ENCODE results near the gene SPAG16.

SPAG16 gene

DNA sequence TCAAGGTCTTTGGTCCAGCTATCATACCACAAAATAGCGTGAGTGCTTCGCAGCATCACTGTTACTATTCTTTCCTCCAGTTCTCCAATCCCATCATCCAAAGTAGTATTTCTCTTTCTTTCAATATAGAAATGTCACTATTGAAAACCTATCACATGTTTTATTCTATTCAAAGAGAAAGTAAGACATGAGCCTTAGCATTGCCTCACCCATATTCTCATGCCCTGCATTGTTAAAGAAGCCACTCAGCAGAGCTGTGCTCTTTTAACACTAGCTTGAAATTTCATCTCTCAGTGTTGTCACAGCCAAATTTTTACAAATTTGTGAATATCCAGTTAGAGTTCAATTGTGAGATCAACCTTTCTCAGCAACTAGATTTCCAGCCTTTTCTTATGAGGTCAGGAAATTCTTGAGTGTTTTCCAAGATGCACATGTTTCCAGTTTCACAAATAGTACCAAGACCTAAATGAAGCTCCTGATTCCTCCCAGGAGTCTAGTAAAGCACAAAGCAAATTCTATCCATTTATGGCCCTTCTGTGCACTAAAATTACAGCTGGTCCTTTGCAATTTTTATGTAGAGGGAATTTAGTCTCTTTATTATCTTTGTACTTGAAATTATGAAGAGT, 343.7 kb downstream of the SPAG16 start:
- H3K27ac ChIP-seq: peak overlapping the region; percentile 17 to 35
- H3K4me1 ChIP-seq: peaks cover 0 to 25% (median 8%) of the 10 kb centered on the region in 4 donors
- intact Hi-C loops (cut with DNase I; ENCODE audit: low total_unique reads): no loop called here
- no peaks in the 10 kb centered on the region for H3K36me3 ChIP-seq
- no peaks in the 10 kb centered on the region for H3K27me3 ChIP-seq
- H3K9me3 ChIP-seq: peaks cover 0 to 12% (median 0%) of the 10 kb centered on the region in 3 donors
- TF ChIP-seq, protein P1, sequence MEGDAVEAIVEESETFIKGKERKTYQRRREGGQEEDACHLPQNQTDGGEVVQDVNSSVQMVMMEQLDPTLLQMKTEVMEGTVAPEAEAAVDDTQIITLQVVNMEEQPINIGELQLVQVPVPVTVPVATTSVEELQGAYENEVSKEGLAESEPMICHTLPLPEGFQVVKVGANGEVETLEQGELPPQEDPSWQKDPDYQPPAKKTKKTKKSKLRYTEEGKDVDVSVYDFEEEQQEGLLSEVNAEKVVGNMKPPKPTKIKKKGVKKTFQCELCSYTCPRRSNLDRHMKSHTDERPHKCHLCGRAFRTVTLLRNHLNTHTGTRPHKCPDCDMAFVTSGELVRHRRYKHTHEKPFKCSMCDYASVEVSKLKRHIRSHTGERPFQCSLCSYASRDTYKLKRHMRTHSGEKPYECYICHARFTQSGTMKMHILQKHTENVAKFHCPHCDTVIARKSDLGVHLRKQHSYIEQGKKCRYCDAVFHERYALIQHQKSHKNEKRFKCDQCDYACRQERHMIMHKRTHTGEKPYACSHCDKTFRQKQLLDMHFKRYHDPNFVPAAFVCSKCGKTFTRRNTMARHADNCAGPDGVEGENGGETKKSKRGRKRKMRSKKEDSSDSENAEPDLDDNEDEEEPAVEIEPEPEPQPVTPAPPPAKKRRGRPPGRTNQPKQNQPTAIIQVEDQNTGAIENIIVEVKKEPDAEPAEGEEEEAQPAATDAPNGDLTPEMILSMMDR (IDR thresholded peaks at IDR 0.05): no peak
- no peak overlapping the region for H3K4me3 ChIP-seq
- no peak for DNase-seq

- TF ChIP-seq, protein P1 (IDR thresholded peaks at IDR 0.05): no peak
Measured at GRCh38 chr2:213640738-213641425, 356.6 kb downstream of the SPAG16 start.

GRCh38 chr2:213644926-213645325, 360.7 kb downstream of the SPAG16 start:
- H3K27me3 ChIP-seq: no peaks in the 10 kb centered on the region
- H3K4me1 ChIP-seq: peaks cover 0 to 24% (median 5%) of the 10 kb centered on the region in 4 donors
- no peaks in the 10 kb centered on the region for H3K36me3 ChIP-seq
- H3K9me3 ChIP-seq: no peaks in the 10 kb centered on the region
- no peak overlapping the region for H3K27ac ChIP-seq
- TF ChIP-seq, protein P1 (IDR thresholded peaks at IDR 0.05): no peak
- no peak for DNase-seq
- no peak overlapping the region for H3K4me3 ChIP-seq
- intact Hi-C loops (cut with DNase I; ENCODE audit: low total_unique reads): no loop called here

More at GRCh38 chr2:213640738-213641425, 356.6 kb downstream of the SPAG16 start:
- DNase-seq: no peak
- Histone ChIP-seq H3K4me1 (peaks cover 0 to 24% (median 5%) of the 10 kb centered on the region in 4 donors), H3K27ac (peak overlapping the region in 1 of 2 donors; percentile 21), H3K4me3 (no peak overlapping the region), H3K36me3 (no peaks in the 10 kb centered on the region), H3K27me3 (no peaks in the 10 kb centered on the region), H3K9me3 (peaks cover 0 to 7% (median 0%) of the 10 kb centered on the region in 3 donors)
- intact Hi-C loops (cut with DNase I; ENCODE audit: low total_unique reads): no loop called here

DNA sequence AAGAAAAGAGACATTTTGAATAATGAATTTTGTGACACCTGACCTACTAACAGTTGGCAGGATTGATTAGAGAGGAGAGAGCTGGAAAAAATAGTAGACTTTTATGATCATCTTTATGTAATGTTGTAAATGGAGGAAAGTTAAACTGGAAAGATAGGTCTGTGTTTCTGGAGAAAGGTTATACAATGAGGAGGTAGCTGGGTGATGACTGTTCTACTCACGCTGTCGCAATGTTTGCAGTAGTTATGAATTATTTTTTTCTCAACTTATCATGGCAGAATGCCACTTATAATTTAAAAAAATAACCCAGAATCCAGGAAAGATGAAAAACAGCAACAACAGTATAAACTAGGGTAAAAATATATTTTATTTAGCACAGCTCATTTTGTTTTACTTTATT, 364.9 kb downstream of the SPAG16 start:
- peaks cover 0 to 7% (median 0%) of the 10 kb centered on the region in 4 donors for H3K4me1 ChIP-seq
- H3K36me3 ChIP-seq: no peaks in the 10 kb centered on the region
- intact Hi-C loops (cut with DNase I; ENCODE audit: low total_unique reads): no loop called here
- H3K4me3 ChIP-seq: no peak overlapping the region
- no peaks in the 10 kb centered on the region for H3K9me3 ChIP-seq
- DNase-seq: no peak
- no peaks in the 10 kb centered on the region for H3K27me3 ChIP-seq
- TF ChIP-seq, protein P1 (IDR thresholded peaks at IDR 0.05): no peak
- no peak overlapping the region for H3K27ac ChIP-seq

DNA sequence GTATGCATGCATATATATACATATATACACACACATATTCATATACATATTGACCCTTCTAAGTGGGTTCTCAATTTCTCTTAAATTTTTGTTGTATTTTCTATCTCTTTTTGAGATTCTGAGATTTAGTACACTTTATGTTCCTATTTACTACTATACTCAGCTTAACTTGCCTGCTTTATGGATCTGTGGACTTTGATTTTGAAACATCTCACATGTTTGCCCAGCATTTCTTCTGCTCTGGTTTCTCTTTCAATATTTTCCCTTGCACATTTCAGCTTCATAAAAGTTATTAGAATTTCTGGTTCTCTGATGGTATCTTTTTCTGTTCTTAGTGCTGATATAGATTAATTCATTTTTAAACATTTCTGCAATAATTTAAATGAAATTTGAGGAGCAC, 380.6 kb downstream of the SPAG16 start:
- Histone ChIP-seq H3K36me3 (no peaks in the 10 kb centered on the region), H3K27ac (no peak overlapping the region), H3K4me3 (no peak overlapping the region), H3K27me3 (no peaks in the 10 kb centered on the region), H3K9me3 (peaks cover 0 to 16% (median 12%) of the 10 kb centered on the region in 3 donors), H3K4me1 (no peaks in the 10 kb centered on the region)
- intact Hi-C loops (cut with DNase I; ENCODE audit: low total_unique reads): no loop called here
- TF ChIP-seq, protein P1 (IDR thresholded peaks at IDR 0.05): no peak
- DNase-seq: no peak

Measured in tibial artery (tissue), 4 donors.